ENCODE measurements around the gene TBX3.

The TBX3 gene

GRCh38 chr12:114628199-114628598, 55.8 kb downstream of the TBX3 start:
- H3K36me3 ChIP-seq (ENCODE audit: control insufficient read depth, low read depth, low read length): no peaks in the 10 kb centered on the region
- no peaks in the 10 kb centered on the region for H3K4me1 ChIP-seq (ENCODE audit: control insufficient read depth, low read depth, low read length)
- no peak overlapping the region for H3K9ac ChIP-seq (ENCODE audit: low read length)
- H3K27ac ChIP-seq (ENCODE audit: low read length): no peak overlapping the region
- H3K9me3 ChIP-seq (ENCODE audit: control insufficient read depth, low read depth, low read length): no peaks in the 10 kb centered on the region
- no peak overlapping the region for H3K4me3 ChIP-seq (ENCODE audit: low read length)
- H3K27me3 ChIP-seq (ENCODE audit: control insufficient read depth, insufficient read depth, low read length): peaks cover 3% of the 10 kb centered on the region

DNA sequence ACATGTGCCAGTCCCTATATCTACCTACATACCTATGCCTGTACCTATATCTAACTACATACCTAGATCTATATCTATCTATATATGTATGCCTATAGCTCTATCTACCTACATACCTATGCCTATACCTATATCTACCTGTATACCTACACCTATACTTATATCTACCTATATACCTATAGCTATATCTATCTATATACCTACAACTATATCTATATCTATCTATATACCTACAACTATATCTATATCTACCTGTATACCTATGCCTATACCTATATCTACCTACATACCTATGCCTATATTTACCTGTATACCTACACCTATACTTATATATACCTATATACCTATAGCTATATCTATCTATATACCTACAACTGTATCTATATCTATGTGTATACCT, 56.6 kb downstream of the TBX3 start:
- Histone ChIP-seq H3K27ac (ENCODE audit: low read length) (no peak overlapping the region), H3K9me3 (ENCODE audit: control insufficient read depth, low read depth, low read length) (no peaks in the 10 kb centered on the region)

GRCh38 chr12:114625294-114625851, 58.6 kb downstream of the TBX3 start:
- H3K27ac ChIP-seq (ENCODE audit: low read length): no peak overlapping the region
- H3K36me3 ChIP-seq (ENCODE audit: control insufficient read depth, low read depth, low read length): no peaks in the 10 kb centered on the region
- no peaks in the 10 kb centered on the region for H3K4me1 ChIP-seq (ENCODE audit: control insufficient read depth, low read depth, low read length)
- no peak overlapping the region for H3K9ac ChIP-seq (ENCODE audit: low read length)
- peaks cover 3% of the 10 kb centered on the region for H3K27me3 ChIP-seq (ENCODE audit: control insufficient read depth, insufficient read depth, low read length)
- H3K9me3 ChIP-seq (ENCODE audit: control insufficient read depth, low read depth, low read length): no peaks in the 10 kb centered on the region
- no peak overlapping the region for H3K4me3 ChIP-seq (ENCODE audit: low read length)

More for the DNA sequence above, 56.6 kb downstream of the TBX3 start:
- Histone ChIP-seq H3K9ac (ENCODE audit: low read length) (no peak overlapping the region), H3K4me1 (ENCODE audit: control insufficient read depth, low read depth, low read length) (no peaks in the 10 kb centered on the region), H3K27me3 (ENCODE audit: control insufficient read depth, insufficient read depth, low read length) (peaks cover 3% of the 10 kb centered on the region), H3K36me3 (ENCODE audit: control insufficient read depth, low read depth, low read length) (no peaks in the 10 kb centered on the region), H3K4me3 (ENCODE audit: low read length) (no peak overlapping the region)

DNA sequence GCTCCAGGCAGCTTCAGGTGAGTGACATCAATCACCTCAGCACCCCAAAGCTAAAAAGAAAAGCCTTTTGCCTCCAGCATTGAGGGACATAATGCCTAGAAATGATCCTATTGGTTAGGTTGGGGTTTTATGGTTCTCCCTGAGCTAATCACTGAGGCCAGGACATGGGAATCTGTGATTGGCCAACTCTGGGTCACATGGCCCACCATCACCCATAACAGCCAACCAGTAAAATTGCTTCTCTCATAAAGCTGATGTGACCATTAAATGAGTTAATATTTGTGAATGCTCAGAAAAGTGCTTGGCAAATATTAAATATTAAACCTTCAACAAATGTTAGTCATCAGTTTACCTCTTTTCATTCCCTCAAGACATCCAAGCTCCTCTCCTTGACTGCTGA, 60.2 kb downstream of the TBX3 start:
- Histone ChIP-seq H3K4me1 (ENCODE audit: control insufficient read depth, low read depth, low read length) (no peaks in the 10 kb centered on the region), H3K27me3 (ENCODE audit: control insufficient read depth, insufficient read depth, low read length) (no peaks in the 10 kb centered on the region), H3K27ac (ENCODE audit: low read length) (no peak overlapping the region), H3K9ac (ENCODE audit: low read length) (no peak overlapping the region), H3K4me3 (ENCODE audit: low read length) (no peak overlapping the region), H3K36me3 (ENCODE audit: control insufficient read depth, low read depth, low read length) (no peaks in the 10 kb centered on the region), H3K9me3 (ENCODE audit: control insufficient read depth, low read depth, low read length) (no peaks in the 10 kb centered on the region)

Data from iPS-18a (cell line).